GM23338 (cell line): ENCODE results near the gene ZNF664. TPM values are rescaled to one million over a fixed set of nuclear protein-coding genes. Genes with fewer than 3 reads are reported as not detected.

ENCODE experiments used
- ATAC-seq: fragments of 200-7000 bp; cut with Tn5 transposase; 3 replicates; pipeline ENCODE4 v1.9.1; 2020
- DNase-seq: peaks from one replicate; pipeline ENCODE4 v3.0.0-alpha.2; 2015; ENCODE audit warnings: low spot score
- H2AFZ ChIP-seq: fragments of 200-600 bp; sonication (generic); 2 replicates; pipeline ENCODE4 v1.8.0; 2016; ENCODE audit warnings: antibody characterized with exemption, mild to moderate bottlenecking, moderate library complexity
- H3F3A ChIP-seq: fragments of 200-600 bp; sonication (generic); replicated peaks from 2 replicates; pipeline ENCODE4 v1.8.0; 2017; ENCODE audit warnings: antibody characterized with exemption, mixed run types, low read depth
- H3K27ac ChIP-seq: fragments of 200-600 bp; sonication (generic); 2 replicates; pipeline ENCODE4 v1.6.1; 2016; ENCODE audit warnings: low read depth
- H3K27me3 ChIP-seq: fragments of 200-600 bp; sonication (generic); 2 replicates; pipeline ENCODE4 v1.8.0; 2016; ENCODE audit warnings: mild to moderate bottlenecking, mixed run types, moderate library complexity; ENCODE audit not compliant: insufficient read depth
- H3K36me3 ChIP-seq: fragments of 200-600 bp; sonication (generic); 2 replicates; pipeline ENCODE4 v1.8.0; 2016; ENCODE audit warnings: mild to moderate bottlenecking; ENCODE audit not compliant: insufficient read depth
- H3K4me1 ChIP-seq: fragments of 200-600 bp; sonication (generic); 2 replicates; pipeline ENCODE4 v1.8.0; 2016; ENCODE audit warnings: mild to moderate bottlenecking, moderate library complexity; ENCODE audit not compliant: insufficient read depth
- H3K4me2 ChIP-seq: fragments of 200-600 bp; sonication (generic); 2 replicates; pipeline ENCODE4 v1.7.1; 2017; ENCODE audit warnings: mixed run types
- H3K4me3 ChIP-seq: fragments of 200-600 bp; sonication (generic); 2 replicates; pipeline ENCODE4 v1.6.1; 2016; ENCODE audit warnings: mixed run types
- H3K79me2 ChIP-seq: fragments of 200-600 bp; sonication (generic); replicated peaks from 2 replicates; pipeline ENCODE4 v1.8.0; 2017; ENCODE audit warnings: mild to moderate bottlenecking; ENCODE audit not compliant: insufficient read depth
- H3K9me2 ChIP-seq: fragments of 200-600 bp; sonication (generic); 2 replicates; pipeline ENCODE4 v1.8.0; 2017; ENCODE audit not compliant: insufficient read depth
- H4K20me1 ChIP-seq: fragments of 200-600 bp; sonication (generic); replicated peaks from 2 replicates; pipeline ENCODE4 v1.8.0; 2017; ENCODE audit warnings: mild to moderate bottlenecking; ENCODE audit not compliant: insufficient read depth
- H3K27ac Mint-ChIP-seq: 2 replicates; pipeline ENCODE4 v1.8.0; 2020; ENCODE audit warnings: inconsistent platforms, mild to moderate bottlenecking, moderate library complexity, mixed read lengths
- H3K27me3 Mint-ChIP-seq: 3 replicates; pipeline ENCODE4 v1.8.0; 2022; ENCODE audit warnings: low read depth, mild to moderate bottlenecking, moderate library complexity, mixed read lengths, inconsistent platforms; ENCODE audit not compliant: insufficient read depth, poor library complexity
- H3K36me3 Mint-ChIP-seq: 3 replicates; pipeline ENCODE4 v1.8.0; 2021; ENCODE audit warnings: low read depth, mild to moderate bottlenecking, inconsistent platforms, moderate library complexity, mixed read lengths
- H3K4me1 Mint-ChIP-seq: 3 replicates; pipeline ENCODE4 v1.8.0; 2020; ENCODE audit warnings: mild to moderate bottlenecking, inconsistent platforms, mixed read lengths
- H3K4me3 Mint-ChIP-seq: 3 replicates; pipeline ENCODE4 v1.8.0; 2021; ENCODE audit warnings: moderate library complexity, mild to moderate bottlenecking, inconsistent platforms, mixed read lengths
- H3K9me3 Mint-ChIP-seq: 3 replicates; pipeline ENCODE4 v1.8.0; 2020; ENCODE audit warnings: moderate library complexity, mild to moderate bottlenecking, inconsistent platforms, mixed read lengths
- EZH2 ChIP-seq: fragments of 200-600 bp; sonication (generic); IDR thresholded peaks from one replicate; pipeline ENCODE4 v1.8.0; 2017; ENCODE audit warnings: antibody characterized with exemption, mild to moderate bottlenecking, low read depth; ENCODE audit not compliant: unreplicated experiment
- NANOG ChIP-seq: IDR thresholded peaks from 2 replicates; pipeline ENCODE4 v1.6.1; 2016; ENCODE audit warnings: antibody characterized with exemption, borderline replicate concordance
- ZNF114 ChIP-seq: fragments of 250-450 bp; sonication (Bioruptor Pico); IDR thresholded peaks from 2 replicates; pipeline ENCODE4 v1.5.0; 2020; ENCODE audit warnings: mild to moderate bottlenecking, moderate library complexity
- polyA plus RNA-seq: library from polyadenylated mRNA; unstranded; fragments of >200 nt; fragmentation: Nextera tagmentation; extraction: Ambion mirVana; gene quantifications from 2 replicates; pipeline ENCODE4 v1.2.1, GENCODE V29; 2016
- total RNA-seq: library from RNA; depleted of rRNA; stranded (reverse); fragments of >200 nt; shearing (Covaris generic); gene quantifications from 2 replicates; pipeline ENCODE4 v1.2.3, GENCODE V29; 2014
- TF ChIP-seq, protein P1 (sequence below), 2 experiments: fragments of 200-600 bp in 1 of 2; sonication (generic) in 1 of 2; conservative IDR thresholded peaks; 2 replicates each; pipeline versions ENCODE4 v1.5.1 to v1.6.1; 2016 to 2017; ENCODE audit warnings: antibody characterized with exemption in 2 of 2, low read depth in 2 of 2, mild to moderate bottlenecking in 2 of 2, moderate library complexity in 1 of 2
- TF ChIP-seq, protein P2 (sequence below): fragments of 250-450 bp; sonication (Bioruptor Pico); IDR thresholded peaks from 2 replicates; pipeline ENCODE4 v1.5.0; 2020; ENCODE audit warnings: mild to moderate bottlenecking, moderate library complexity
- TF ChIP-seq, protein P3 (sequence below): IDR thresholded peaks from one replicate; pipeline ENCODE4 v1.6.1; 2018; ENCODE audit warnings: antibody characterized with exemption; ENCODE audit not compliant: unreplicated experiment

The ZNF664 gene
- total and polyA plus RNA-seq, 2 experiments from 2014 or later: 8.1 to 35.2 TPM

DNA sequence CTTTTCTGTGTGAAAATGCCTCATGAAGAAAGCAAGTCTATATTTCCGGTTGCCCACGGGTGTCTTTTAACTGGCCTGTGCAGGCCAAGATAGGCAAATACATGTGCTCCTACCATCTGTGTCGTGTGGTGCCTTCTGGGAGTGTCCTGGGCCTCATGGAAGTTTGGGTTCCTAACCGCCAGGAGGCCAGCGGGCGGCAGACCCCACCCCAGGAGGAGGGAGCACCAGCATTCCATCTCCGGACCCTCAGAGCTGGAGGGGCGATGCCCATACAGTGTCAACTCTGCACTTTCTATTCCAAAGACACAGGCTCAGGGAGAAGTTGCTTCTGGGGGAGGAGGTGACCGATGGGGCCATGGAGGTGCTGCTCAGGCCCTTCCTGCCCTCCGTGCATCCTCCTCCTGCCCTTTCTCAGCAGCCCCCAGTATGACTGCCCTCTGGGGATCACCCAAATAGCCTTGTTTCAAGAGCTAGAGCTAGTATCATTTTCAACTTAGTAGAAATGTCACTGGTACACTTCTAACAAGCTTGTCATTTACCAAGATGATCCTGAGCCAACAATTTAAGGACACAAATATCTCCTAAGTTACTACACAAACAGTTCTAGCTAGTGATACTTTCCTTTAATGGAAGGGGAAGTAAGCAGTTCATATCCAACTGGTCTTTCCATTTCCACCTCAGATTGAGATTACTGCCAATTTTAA, 18.2 kb upstream of the ZNF664 start:
- ATAC-seq: no peak
- H3K4me3 Mint-ChIP-seq: no peak overlapping the region
- H3K4me1 ChIP-seq: no peaks in the 10 kb centered on the region
- peaks cover 71% of the 10 kb centered on the region for H3K27me3 ChIP-seq
- no peak overlapping the region for H3K4me2 ChIP-seq
- H4K20me1 ChIP-seq: no peaks in the 10 kb centered on the region
- peaks cover 17% of the 10 kb centered on the region for H3K27me3 Mint-ChIP-seq
- no peaks in the 10 kb centered on the region for H3K4me1 Mint-ChIP-seq
- H3K27ac ChIP-seq: no peak overlapping the region
- TF ChIP-seq, protein P1, sequence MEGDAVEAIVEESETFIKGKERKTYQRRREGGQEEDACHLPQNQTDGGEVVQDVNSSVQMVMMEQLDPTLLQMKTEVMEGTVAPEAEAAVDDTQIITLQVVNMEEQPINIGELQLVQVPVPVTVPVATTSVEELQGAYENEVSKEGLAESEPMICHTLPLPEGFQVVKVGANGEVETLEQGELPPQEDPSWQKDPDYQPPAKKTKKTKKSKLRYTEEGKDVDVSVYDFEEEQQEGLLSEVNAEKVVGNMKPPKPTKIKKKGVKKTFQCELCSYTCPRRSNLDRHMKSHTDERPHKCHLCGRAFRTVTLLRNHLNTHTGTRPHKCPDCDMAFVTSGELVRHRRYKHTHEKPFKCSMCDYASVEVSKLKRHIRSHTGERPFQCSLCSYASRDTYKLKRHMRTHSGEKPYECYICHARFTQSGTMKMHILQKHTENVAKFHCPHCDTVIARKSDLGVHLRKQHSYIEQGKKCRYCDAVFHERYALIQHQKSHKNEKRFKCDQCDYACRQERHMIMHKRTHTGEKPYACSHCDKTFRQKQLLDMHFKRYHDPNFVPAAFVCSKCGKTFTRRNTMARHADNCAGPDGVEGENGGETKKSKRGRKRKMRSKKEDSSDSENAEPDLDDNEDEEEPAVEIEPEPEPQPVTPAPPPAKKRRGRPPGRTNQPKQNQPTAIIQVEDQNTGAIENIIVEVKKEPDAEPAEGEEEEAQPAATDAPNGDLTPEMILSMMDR (conservative IDR thresholded peaks at IDR 0.05; ENCODE audit: low read depth in 2 of 2): no peak
- TF ChIP-seq, protein P2, sequence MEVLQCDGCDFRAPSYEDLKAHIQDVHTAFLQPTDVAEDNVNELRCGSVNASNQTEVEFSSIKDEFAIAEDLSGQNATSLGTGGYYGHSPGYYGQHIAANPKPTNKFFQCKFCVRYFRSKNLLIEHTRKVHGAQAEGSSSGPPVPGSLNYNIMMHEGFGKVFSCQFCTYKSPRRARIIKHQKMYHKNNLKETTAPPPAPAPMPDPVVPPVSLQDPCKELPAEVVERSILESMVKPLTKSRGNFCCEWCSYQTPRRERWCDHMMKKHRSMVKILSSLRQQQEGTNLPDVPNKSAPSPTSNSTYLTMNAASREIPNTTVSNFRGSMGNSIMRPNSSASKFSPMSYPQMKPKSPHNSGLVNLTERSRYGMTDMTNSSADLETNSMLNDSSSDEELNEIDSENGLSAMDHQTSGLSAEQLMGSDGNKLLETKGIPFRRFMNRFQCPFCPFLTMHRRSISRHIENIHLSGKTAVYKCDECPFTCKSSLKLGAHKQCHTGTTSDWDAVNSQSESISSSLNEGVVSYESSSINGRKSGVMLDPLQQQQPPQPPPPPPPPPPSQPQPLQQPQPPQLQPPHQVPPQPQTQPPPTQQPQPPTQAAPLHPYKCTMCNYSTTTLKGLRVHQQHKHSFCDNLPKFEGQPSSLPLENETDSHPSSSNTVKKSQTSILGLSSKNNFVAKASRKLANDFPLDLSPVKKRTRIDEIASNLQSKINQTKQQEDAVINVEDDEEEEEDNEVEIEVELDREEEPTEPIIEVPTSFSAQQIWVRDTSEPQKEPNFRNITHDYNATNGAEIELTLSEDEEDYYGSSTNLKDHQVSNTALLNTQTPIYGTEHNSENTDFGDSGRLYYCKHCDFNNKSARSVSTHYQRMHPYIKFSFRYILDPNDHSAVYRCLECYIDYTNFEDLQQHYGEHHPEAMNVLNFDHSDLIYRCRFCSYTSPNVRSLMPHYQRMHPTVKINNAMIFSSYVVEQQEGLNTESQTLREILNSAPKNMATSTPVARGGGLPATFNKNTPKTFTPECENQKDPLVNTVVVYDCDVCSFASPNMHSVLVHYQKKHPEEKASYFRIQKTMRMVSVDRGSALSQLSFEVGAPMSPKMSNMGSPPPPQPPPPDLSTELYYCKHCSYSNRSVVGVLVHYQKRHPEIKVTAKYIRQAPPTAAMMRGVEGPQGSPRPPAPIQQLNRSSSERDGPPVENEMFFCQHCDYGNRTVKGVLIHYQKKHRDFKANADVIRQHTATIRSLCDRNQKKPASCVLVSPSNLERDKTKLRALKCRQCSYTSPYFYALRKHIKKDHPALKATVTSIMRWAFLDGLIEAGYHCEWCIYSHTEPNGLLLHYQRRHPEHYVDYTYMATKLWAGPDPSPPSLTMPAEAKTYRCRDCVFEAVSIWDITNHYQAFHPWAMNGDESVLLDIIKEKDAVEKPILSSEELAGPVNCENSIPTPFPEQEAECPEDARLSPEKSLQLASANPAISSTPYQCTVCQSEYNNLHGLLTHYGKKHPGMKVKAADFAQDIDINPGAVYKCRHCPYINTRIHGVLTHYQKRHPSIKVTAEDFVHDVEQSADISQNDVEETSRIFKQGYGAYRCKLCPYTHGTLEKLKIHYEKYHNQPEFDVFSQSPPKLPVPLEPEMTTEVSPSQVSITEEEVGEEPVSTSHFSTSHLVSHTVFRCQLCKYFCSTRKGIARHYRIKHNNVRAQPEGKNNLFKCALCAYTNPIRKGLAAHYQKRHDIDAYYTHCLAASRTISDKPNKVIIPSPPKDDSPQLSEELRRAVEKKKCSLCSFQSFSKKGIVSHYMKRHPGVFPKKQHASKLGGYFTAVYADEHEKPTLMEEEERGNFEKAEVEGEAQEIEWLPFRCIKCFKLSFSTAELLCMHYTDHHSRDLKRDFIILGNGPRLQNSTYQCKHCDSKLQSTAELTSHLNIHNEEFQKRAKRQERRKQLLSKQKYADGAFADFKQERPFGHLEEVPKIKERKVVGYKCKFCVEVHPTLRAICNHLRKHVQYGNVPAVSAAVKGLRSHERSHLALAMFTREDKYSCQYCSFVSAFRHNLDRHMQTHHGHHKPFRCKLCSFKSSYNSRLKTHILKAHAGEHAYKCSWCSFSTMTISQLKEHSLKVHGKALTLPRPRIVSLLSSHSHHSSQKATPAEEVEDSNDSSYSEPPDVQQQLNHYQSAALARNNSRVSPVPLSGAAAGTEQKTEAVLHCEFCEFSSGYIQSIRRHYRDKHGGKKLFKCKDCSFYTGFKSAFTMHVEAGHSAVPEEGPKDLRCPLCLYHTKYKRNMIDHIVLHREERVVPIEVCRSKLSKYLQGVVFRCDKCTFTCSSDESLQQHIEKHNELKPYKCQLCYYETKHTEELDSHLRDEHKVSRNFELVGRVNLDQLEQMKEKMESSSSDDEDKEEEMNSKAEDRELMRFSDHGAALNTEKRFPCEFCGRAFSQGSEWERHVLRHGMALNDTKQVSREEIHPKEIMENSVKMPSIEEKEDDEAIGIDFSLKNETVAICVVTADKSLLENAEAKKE (CRISPR knock-in tag): no peak
- no peaks in the 10 kb centered on the region for H3K9me2 ChIP-seq
- no peak overlapping the region for H3K27ac Mint-ChIP-seq
- H3K36me3 Mint-ChIP-seq: no peaks in the 10 kb centered on the region
- no peak overlapping the region for H2AFZ ChIP-seq
- H3K79me2 ChIP-seq: no peaks in the 10 kb centered on the region
- no peaks in the 10 kb centered on the region for H3K9me3 Mint-ChIP-seq
- no peak overlapping the region for H3K4me3 ChIP-seq
- no peaks in the 10 kb centered on the region for H3K36me3 ChIP-seq
- DNase-seq: no peak
- no peaks in the 10 kb centered on the region for H3F3A ChIP-seq

DNA sequence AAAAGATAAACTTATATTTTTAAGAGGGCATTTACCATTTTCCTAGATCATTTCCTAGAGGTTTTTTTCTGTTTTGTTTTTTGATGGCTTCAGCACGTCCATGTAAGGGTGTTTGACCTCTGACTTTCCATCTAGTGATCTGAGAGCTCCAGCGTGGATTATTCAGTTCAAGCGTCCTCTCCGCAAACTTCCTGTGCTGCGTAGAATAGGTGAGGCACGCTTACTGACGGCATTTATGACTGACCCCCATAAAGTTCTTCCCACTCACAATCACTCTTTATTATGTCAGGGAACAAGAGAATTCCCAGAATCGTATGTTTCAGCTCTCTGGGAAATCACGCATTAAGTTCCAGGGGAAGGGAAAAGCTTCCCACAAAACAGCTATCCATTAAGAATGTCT, 16.8 kb upstream of the ZNF664 start:
- Histone ChIP-seq H3K4me1 (no peaks in the 10 kb centered on the region), H4K20me1 (no peaks in the 10 kb centered on the region; the same call in 1 of the 2 replicates), H3K27me3 (peaks cover 78% of the 10 kb centered on the region), H3K9me2 (no peaks in the 10 kb centered on the region), H3K36me3 (no peaks in the 10 kb centered on the region), H3F3A (no peaks in the 10 kb centered on the region), H3K4me2 (no peak overlapping the region), H3K79me2 (no peaks in the 10 kb centered on the region), H3K27ac (no peak overlapping the region), H2AFZ (no peak overlapping the region), H3K4me3 (no peak overlapping the region)
- Mint-ChIP-seq H3K4me3 (no peak overlapping the region), H3K4me1 (no peaks in the 10 kb centered on the region), H3K27ac (no peak overlapping the region), H3K9me3 (no peaks in the 10 kb centered on the region), H3K36me3 (no peaks in the 10 kb centered on the region), H3K27me3 (peaks cover 24% of the 10 kb centered on the region)
- no peak for ATAC-seq
- DNase-seq: no peak
- TF ChIP-seq, protein P1 (conservative IDR thresholded peaks at IDR 0.05; ENCODE audit: low read depth in 2 of 2): no peak
- TF ChIP-seq, protein P3, sequence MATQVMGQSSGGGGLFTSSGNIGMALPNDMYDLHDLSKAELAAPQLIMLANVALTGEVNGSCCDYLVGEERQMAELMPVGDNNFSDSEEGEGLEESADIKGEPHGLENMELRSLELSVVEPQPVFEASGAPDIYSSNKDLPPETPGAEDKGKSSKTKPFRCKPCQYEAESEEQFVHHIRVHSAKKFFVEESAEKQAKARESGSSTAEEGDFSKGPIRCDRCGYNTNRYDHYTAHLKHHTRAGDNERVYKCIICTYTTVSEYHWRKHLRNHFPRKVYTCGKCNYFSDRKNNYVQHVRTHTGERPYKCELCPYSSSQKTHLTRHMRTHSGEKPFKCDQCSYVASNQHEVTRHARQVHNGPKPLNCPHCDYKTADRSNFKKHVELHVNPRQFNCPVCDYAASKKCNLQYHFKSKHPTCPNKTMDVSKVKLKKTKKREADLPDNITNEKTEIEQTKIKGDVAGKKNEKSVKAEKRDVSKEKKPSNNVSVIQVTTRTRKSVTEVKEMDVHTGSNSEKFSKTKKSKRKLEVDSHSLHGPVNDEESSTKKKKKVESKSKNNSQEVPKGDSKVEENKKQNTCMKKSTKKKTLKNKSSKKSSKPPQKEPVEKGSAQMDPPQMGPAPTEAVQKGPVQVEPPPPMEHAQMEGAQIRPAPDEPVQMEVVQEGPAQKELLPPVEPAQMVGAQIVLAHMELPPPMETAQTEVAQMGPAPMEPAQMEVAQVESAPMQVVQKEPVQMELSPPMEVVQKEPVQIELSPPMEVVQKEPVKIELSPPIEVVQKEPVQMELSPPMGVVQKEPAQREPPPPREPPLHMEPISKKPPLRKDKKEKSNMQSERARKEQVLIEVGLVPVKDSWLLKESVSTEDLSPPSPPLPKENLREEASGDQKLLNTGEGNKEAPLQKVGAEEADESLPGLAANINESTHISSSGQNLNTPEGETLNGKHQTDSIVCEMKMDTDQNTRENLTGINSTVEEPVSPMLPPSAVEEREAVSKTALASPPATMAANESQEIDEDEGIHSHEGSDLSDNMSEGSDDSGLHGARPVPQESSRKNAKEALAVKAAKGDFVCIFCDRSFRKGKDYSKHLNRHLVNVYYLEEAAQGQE: no peak
- no peak for TF ChIP-seq NANOG
- no peak for TF ChIP-seq EZH2
- no peak for TF ChIP-seq ZNF114
